Adrenal gland (tissue), 12 donors: ENCODE measurements around the gene TMEM191B. TPM values are rescaled to one million over a fixed set of nuclear protein-coding genes. Genes with fewer than 3 reads are reported as not detected.

Source experiments
- polyA plus RNA-seq, 3 donors: library from polyadenylated mRNA; stranded (reverse); fragments of 200-250 nt in 2 of 3; fragments of 350-450 nt in 1 of 3; fragmentation: Illumina TruSeq in 1 of 3; extraction: RNeasy Lipid Tissue Mini Kit (QIAGEN cat#74804) in 1 of 3; gene quantifications; one replicate each; pipeline ENCODE4 v1.2.3, GENCODE V29; 2013 to 2014
- total RNA-seq, 9 donors: library from RNA; depleted of rRNA in 4 of 9; stranded (reverse); fragments of >200 nt in 4 of 9; fragments of 120-200 nt in 1 of 9; fragmentation: NEBNext Ultra II Directional in 1 of 9; extraction: Animal tissue kit (Norgen Biotek cat#: 25700) in 1 of 9; gene quantifications; one replicate each; pipeline versions ENCODE4 v1.1.0 to v1.2.4, GENCODE V29; 2013 to 2023
- donor health status: healthy with polysubstance abuse.
- donor health status: Bipolar disorder and iron deficiency.
- donor health status: DM: yes; HTN: yes; CAD: no.
- donor health status: DM: no; HTN: no; CAD: no.
- donor health status: DM: no; HTN: no; CAD: no.
- donor health status: DM: yes; HTN: yes; CAD: no.

The TMEM191B gene
- total and polyA plus RNA-seq, 12 donors, result 0.40 to 12.9 (median 1.0) TPM; not detected in 6

Other genes starting within 250 kb of the TMEM191B start
- gene GGTLC3, start 9.6 kb upstream of the TMEM191B start, total RNA-seq, result not detected
- under 1 TPM in 1 of 3 donors, not detected in 2; 0.32 TPM for gene GGTLC3, start 9.6 kb upstream of the TMEM191B start, polyA plus RNA-seq
- under 1 TPM in 7 of 9 donors, not detected in 2; 0.25 to 0.61 (median 0.42) TPM for gene RIMBP3, start 84.1 kb downstream of the TMEM191B start, total RNA-seq
- under 1 TPM; under 0.01 to 0.16 (median 0.16) TPM for gene RIMBP3, start 84.1 kb downstream of the TMEM191B start, polyA plus RNA-seq